ENCODE data around the gene SETD7.

DNA sequence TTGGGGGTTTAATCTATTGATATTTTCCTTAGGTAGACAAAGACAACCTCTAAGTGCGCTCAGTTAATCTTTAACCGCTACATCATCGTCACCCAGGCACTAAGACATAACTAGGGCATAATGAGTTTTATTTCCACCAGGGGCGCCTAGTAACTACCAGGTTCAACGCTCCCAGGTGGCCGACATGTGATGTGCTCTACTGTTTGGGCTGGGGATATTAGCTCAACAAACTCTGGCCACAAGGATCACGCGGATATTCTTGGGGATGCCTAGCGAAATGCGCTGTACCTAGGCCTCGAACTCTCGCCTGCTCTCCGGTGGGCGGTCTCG, 103.0 kb downstream of the SETD7 start:
- TF ChIP-seq, protein P1, sequence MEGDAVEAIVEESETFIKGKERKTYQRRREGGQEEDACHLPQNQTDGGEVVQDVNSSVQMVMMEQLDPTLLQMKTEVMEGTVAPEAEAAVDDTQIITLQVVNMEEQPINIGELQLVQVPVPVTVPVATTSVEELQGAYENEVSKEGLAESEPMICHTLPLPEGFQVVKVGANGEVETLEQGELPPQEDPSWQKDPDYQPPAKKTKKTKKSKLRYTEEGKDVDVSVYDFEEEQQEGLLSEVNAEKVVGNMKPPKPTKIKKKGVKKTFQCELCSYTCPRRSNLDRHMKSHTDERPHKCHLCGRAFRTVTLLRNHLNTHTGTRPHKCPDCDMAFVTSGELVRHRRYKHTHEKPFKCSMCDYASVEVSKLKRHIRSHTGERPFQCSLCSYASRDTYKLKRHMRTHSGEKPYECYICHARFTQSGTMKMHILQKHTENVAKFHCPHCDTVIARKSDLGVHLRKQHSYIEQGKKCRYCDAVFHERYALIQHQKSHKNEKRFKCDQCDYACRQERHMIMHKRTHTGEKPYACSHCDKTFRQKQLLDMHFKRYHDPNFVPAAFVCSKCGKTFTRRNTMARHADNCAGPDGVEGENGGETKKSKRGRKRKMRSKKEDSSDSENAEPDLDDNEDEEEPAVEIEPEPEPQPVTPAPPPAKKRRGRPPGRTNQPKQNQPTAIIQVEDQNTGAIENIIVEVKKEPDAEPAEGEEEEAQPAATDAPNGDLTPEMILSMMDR (IDR thresholded peaks at IDR 0.05; ENCODE audit: insufficient read depth, low read length, poor library complexity, severe bottlenecking): peak; percentile 25
- no peak for TF ChIP-seq EZH2phosphoT487 (conservative IDR thresholded peaks at IDR 0.05; ENCODE audit: low read length)

All from SU-DHL-6 (cell line).